ENCODE results near the gene UPP1.
"Not testable (repeated sequence)": the region's sequence is repeated elsewhere in the genome, so short reads cannot be mapped to it uniquely, and the experiment has no call there.

The UPP1 gene

DNA sequence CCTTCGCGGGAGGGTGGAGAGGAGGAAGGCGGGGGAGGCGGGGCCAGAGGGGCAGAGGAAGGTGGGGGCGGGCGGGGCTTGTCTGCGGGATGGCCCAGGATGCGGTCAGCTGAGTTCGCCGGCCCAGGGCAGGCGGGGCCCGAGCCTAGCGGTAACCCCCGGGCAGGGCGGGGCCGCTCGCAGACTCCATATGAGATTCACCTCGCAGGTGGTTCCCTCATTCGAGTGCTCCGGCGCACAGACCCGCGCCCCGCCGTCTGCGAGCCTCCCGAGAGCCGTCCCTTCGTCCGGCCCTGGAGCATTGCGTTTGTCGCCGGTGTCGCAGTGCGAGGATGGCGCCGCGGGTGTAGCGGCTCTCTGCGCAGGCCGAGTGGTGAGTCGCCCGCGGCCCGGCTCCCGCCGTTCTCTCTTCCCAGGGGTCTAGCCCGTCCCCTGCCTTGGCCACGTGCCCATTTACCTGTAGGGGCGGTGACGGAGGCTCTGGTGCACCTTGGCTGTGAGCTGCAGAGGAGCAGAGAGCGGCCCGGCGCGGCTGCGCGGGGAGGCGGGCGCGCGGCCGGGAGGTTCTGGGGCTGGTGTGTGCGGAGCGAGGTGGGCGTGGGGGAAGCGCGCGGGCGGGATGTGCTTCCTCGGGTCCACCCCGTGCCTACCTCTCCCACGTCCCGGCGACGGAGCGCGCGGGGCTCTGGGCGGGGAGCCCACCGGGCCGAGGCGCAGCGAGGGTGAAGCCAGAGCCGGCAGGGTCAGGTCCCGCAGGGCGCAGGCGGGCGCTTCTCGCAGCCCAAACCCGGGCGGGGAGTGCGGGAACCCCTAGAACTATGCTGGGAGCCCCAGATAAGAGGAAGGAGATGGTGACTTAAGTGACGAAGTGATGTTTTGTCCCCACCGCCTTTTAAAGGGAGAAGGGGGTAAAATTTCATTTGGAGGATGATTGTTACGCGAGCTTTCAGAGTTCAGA, at the start of gene UPP1:
UPP1 (plus strand) TSS at position 220 of the 958 bp plus-strand sequence. CDS start 5,519 bp downstream, outside the sequence.
- peak; percentile 85 for DNase-seq

DNA sequence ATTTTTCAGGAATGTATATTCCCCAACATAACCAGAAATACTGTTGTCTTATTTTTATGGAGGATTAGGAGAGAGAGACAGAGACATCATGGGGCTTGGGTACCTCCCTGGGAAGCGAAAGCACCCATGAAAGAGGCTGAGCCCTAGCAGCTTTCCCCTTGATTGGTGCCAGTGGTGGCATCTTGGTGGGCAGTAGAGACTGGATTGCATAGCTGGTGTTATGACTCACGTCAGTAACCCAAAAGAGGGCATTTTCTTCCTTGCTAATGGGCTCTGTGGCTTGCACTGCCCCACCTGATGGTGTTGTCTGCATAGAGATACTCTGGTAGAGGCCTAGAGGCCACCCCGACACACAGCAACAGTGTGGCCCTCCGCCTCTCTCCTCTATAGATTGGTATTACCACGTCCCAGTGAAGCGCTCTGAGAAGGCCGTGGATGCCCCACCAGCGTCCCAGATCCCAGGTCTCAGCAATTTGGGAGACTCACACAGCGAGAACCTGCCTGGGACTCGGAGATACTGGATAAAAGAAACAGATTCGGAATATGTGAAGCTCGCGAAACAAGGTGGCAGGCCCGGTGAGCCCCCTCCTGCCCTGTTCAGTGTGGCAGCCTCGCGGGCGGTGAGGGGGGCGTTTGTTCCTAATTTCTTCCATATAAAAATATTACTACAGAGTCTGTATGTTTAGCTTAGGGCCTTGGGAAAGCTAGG, 48.0 kb upstream of the UPP1 start:
- no peak for DNase-seq

DNA sequence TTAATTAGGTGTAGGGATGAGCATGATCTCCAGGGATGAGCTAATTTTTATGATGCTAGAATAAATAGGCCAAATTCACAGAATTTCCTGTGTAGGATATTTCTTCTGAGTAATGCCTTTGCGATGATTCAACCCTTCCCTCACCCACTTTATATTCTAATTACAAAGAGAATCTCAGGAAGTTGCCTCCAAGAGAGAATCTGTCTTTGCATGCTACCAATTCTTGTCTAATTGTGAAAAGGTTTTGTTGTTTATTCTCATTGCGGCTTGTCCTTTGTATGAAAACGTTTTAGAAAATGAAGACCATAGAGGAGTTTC, 47.5 kb upstream of the UPP1 start:
- no peak for DNase-seq

DNA sequence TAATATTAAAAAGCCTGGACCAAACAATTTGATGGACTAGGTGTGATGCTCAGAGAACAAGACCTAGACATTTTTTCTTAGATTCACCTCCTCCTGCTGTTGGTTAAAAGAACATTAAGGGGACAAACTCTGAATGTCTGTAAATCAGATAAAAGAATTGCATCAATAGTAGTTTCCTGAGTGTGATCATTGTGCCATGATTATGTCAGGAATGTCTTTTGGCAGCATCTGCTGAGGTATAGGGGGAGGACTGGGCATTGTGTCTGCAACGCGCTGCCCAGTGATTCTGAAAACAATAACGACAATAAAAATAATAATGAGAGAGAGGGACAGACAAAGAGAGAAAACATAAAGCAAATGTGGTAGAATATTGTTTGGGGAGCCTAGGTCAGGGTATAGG, 46.8 kb upstream of the UPP1 start:
- DNase-seq: no peak

DNA sequence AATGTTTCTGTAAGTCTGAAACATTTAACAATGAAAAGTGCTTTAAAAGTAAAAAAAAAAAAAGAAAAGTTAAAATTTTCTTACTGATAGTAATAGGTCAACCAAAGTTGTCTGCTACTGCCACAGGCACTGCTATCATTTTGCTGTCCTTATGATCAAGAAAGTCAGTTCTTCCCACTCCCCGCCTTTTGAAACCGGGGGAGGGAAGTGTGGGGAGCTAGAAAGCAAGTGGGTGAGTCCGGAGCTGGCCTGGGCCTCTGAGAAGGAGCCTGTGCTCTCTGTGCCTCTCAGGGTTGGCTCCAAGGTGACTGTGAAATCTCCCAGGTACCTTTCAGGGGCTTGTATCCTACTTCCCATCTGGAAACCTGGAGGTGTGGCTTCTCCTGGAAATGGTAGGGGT, 46.4 kb upstream of the UPP1 start:
- no peak for DNase-seq

DNA sequence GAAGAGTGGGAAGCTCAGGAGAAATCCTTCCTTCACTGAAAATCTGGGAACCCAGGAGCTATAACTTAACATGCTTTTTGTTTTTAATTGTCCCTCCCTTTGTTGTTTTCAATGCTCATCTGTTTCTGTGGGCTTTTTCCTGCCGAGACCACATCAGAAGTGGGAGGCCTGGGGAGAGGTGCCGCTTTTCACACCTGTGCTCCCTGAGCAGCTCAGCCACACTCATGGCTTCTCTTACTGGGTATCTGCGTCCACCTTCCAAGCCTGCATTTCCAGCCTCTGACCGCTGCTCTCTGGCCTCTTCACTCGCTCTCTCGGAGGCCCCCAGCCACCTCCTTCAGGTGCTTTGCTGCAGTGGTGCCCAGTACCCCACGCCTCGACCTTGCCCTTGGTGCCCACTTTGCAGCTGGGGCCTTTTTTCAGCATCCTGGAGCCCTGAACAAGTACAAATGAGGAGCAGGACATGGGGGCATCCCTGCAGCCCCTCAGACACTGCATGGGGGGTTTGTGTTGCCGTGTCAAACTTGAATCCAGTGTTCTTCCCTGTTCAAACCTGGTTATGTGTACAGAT, 43.8 kb upstream of the UPP1 start:
- DNase-seq: no peak

DNA sequence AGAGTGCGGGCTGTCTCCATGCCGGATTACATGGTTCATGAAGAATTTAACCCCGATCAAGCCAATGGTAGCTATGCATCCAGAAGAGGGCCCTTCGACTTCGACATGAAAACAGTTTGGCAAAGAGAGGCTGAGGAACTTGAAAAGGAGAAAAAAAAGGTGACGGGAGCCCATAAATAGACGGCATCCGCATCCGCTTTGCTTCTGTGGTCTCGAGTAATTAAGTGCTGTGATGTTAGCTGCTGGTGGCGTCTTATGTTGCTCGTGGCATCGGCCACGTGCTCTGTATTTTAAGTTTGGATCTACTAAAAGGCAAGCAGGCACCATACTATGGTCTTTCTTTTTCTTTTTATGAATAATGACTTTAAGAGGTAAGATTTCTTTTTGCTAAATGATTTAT, 42.6 kb upstream of the UPP1 start:
- no peak for DNase-seq

DNA sequence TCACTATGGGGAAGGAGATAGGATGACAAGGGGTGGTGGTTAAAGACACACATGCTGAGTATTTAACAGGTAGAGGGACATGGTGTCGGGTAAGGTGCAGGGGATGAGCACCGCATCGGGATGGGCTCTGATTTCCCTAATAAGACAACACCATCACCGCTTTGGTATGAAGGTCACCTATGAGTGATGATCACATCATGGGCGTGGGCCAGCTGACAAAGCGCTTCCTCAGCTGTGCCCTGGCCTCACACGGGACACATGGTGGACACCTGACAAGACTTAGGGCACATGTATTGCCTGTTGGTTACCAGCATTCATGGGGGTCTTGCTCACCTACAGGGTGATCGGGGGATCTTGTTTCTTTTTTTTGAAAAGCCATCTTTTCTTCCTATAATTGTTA, 41.0 kb upstream of the UPP1 start:
- DNase-seq: no peak

DNA sequence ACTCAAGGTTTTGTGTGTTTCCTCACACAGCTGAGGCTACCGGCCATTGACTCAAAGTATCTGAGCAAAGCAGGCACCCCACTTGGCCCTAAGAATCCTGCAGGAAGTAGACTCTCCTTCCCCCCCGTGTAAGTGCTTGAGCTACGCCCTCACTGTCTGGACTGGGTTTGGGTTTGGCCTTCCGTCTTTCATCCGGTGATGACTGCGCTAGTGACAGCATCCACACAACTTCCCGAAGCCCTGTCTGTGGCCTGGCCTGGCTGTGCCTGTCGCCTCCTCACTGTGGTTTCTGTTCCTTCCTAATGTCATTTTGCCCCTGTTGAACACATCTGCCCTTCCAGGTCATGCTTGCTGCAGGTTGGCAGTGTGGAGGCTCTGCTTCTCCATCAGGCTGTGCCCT, 39.2 kb upstream of the UPP1 start:
- DNase-seq: no peak

DNA sequence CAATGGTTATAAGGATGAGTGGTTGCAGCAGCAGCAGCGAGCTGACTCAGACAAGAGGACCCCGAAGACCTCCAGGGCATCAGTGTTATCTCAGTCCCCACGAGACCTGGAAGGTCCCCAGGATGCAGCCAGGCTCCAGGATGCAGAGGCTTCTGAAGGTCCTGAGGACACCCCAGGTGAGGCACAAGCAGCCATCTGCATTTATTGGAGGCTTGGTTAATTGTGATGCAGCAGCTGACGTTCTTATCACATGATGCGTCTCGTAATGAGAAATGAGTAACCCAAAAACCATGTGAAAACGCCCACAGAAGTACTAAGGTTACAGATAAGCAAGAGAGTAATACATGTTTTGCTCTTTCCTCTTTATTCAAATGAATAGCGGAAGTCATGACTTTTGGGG, 36.3 kb upstream of the UPP1 start:
- peak; percentile 41 for DNase-seq

DNA sequence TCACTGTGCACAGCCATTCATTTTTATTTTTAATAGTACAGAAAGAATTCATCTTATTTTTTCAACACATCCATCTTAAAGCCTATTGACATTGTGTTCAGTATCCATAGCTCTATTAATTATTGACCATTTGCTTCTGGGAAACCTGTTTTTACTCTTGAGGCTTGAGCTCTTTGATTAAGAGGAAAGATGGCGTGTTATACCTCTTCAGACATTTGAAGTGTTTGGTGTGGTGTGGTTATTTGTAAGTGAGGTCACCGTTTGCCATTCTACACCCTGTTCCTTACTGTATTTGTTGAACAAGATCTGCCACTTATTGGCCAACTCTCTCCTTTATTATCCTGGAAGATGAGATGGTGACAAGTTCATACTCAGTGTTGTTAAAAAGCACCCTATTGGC, 35.3 kb upstream of the UPP1 start:
- DNase-seq: no peak

DNA sequence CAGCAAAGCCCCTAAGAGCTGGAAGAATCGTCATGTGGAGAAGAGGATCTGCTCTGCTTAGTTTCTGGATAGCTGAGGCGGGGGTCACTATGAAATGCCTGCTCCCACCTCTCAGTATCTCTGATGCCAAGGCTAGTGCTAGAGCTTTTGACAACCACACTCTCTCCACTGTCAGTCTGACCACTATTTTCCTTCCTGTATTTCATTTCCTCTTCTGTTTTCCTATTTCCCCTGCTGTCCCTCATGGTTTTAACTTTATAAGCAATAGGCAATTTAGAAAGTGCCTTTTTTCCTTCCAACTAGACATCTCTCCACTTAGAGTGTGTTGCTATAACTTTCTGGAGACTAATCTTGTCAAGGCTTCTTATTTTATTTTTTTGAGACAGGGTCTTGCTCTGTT, 30.1 kb upstream of the UPP1 start:
- DNase-seq: no peak

DNA sequence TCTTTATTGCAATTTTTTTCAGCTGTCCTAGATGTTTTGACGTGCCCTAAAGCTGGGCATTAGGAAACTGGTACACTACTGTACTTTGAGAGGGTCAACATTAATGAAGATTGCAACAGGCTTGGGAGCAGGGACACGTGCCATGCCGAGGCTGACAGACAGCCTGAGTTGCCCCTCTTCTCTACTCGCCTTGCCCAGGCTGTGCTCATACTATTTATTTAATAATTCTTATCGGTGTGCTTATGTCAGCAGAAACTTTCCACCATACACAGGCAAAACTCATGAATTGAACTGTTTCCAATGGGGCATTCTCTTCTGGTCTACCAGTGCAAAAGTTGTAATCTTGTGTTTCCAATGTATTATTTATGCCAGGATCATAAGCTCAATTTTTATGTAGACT, 29.4 kb upstream of the UPP1 start:
- DNase-seq: no peak

DNA sequence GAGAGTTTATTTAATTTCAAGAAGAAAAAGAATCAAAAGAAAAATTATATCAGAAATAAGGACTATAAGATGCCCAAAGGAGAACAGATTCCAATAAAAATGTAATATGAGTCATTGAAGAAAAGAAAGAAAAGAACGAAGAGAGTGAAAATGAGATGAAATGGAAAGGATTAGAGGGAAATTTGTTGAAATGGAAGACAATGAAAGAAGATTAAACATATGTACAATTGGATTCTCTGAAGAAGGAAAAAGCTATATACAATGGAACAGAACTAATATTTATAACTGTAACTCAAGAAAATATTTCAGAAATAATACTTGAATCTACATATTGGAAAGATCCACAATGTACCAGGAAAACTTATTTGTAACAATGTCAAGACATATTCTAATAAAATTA, 25.1 kb upstream of the UPP1 start:
- no peak for DNase-seq

DNA sequence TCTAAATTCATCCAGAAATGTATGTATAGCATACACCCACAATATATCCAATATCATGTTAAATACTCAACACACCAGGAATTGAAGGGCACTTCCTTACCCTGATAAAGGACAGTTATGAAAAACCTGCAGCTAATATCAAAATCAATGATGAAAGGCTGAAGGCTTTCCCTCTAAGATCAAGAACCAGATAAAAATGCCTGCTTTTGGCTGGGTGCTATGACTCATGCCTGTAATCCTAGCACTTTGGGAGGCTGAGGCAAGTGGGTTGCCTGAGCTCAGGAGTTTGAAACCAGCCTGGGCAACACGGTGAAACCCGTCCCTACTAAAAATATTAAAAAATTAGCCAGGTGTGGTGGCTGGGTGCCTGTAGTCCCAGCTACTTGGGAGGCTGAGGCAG, 21.6 kb upstream of the UPP1 start:
- no peak for DNase-seq

DNA sequence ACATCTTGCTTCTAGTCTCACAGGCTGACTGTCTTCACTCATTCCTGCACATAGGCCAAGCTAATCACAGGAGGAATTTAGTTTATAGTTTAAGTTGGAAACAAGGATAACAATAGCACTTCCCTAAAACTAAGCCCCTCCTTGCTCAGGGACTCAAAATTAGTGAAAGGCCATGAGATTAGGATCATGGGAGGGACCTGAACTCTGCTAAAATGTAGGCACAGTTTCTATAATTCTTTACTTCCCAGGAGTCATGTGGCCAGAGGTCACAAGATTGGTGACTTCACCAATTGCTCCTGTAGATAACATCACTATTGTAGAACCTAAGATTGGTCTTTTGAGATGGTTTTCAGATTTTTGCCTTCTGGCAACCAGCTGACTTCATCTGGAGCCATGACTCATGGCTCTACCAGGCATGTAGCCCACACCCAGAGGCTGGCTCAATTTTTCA, 14.8 kb upstream of the UPP1 start:
- no peak for DNase-seq

DNA sequence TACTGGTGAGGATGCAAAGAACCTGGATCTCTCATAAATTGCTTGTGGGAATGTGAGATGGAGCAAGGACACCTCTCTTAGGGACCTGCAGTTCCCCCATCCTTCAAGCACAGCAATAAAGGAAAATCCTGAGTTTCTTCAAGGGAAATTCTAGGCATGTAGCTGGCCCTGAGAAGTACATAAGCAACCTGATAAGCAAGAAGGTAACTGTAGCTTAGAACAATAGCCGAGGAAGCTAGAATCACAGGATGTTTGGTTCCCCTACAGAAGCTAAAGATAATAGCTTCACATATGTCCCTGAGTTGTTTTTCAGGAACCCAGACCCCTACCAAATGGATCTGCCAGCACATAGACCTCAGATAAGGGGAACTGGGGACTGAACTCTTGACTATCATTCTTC, 11.6 kb upstream of the UPP1 start:
- no peak for DNase-seq

DNA sequence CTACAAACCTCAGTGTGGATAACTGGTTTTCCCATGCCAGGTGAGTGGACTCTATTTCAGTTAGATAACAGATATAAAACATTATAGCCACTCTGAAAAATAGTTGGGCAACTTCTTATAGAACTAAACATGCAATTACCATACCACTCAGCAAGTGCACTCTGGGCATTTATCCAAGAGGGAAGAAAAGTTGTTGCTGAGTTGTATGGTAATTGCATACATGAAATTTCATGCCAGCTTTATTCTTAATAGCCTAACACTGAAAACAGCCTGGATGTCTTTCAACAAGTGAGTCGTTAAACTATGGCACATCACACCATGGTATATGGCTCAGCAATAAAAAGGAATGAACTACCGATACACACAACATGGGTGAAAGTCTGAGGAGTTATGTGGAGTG, 10.6 kb upstream of the UPP1 start:
- DNase-seq: no peak

DNA sequence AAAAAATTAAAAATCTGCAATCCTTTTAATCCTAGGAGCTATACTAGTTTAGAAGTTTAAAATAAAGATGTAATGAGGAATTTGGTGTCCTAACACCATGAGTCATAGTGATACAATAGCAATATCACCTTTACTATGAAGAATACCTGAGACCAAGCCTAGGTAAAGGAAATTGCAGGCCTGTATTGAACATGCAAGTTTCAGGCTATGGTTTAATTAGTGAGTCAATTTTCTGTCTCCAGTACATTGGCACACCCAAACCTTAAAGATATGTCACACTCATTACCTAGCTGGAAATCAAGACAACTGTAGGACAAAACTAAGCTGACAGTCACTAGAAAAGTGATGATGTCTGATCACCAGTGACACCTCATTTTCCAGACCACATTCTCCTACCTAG, 6.7 kb upstream of the UPP1 start:
- not testable (repeated sequence) for DNase-seq

DNA sequence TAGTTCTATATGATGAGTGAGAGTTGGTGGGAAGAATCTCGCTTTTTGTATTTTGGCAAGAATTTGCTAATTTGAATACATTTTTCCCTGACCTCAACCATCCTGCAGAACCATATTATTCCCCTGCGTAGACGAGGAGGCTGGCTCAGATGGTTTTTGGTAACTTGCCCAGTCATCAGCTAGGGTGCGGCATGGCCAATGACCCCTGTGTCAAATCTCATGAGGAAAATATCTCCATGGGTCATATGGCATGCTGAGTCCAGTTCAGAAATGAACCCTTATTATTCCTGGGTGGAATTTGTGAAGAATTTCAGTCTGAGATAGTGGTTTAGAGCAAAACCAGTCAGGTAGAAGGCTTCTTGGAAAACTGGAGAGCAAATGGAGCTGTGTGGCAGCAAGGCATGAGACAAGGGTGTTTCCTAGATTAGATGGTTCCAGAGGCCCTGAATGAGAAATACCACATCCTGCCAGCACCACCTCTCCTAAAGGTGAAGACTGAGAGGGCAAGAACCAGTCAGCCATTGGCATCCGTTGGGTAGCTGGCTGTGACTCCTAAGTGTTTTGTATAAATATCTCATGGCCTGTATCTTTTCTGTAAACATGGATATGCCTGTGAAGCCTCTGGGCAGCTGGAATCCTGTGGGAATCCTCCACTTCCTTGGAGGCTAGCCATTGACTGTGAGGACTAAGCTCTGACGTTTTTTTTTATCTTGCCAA, 5.8 kb upstream of the UPP1 start:
- no peak for DNase-seq

DNA sequence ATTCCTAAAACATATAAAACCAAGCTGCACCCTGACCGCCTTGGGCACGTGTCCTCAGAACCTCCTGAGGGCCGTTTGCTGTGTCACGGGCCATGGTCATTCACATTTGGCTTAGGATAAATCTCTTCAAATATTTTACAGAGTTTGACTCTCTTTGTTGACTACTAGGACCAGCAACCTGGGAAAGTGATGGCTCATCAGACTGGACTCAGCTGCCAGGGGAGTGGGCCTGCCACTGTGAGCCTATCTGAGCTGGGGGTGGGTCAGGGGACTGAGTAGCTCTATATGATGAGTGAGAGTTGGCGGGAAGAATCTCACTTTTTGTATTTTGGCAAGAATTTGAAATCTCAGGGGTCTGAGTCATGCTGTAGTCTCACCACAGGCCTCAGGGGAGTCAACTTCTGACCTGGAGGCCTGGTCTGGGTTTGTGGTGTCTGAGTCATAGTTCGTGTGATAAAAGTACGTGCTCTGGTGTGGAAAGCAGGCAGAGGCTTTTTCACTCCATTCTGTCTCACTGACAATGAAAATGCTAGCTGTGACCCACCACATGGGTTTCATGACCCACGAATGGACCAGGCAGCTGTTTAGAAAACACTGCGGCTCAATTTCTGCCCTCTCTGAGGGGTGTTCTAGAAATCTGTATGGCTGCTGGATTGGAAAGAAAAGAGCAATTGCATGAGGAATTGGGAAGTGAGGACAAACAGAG, 4.2 kb upstream of the UPP1 start:
- peak; percentile 83 for DNase-seq

DNA sequence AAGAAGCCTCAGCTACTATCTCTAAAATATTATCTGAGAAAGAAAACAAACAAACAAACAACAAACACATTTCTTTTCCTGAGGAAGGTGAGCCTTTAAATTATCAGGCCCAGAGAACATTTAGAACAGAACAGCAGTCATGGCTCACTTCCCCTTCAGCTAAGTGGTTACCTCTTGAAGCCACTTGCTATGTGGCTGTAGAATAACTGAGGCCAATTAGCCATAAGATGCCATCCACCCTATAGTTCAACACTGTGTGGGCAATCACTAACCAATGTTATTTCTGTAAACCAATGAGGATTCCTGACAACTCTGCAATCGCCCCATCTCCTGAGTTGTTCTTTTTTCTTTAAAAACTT, 3.7 kb upstream of the UPP1 start:
- no peak for DNase-seq

DNA sequence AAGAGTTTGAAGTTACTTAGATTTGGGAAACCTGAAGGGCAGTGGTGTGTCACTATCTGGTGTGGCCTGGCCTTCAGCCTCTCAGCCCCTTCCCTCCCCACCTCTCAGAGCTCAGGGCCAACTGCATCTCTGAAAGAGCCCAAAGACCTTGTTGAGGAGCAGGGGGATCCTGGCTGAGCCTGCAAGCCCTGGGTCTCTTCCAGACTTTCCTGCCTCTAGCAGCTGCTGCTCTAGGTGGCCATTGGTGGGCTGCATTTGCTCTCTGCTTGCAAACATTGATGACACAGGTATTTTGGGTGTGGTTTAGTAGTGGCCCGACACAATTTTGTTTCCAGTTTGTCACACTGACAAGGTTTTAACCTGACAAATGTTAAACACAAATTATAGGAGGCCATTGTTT, 3.1 kb upstream of the UPP1 start:
- DNase-seq: no peak
